HG03045 (cell line): ENCODE measurements around the gene SNX30.

Experiments
- ATAC-seq: cut with Tn5 transposase; IDR thresholded peaks from one replicate; pipeline ENCODE4 v1.9.1; 2021; ENCODE audit warnings: mild to moderate bottlenecking, moderate library complexity; ENCODE audit not compliant: unreplicated experiment

The SNX30 gene

DNA sequence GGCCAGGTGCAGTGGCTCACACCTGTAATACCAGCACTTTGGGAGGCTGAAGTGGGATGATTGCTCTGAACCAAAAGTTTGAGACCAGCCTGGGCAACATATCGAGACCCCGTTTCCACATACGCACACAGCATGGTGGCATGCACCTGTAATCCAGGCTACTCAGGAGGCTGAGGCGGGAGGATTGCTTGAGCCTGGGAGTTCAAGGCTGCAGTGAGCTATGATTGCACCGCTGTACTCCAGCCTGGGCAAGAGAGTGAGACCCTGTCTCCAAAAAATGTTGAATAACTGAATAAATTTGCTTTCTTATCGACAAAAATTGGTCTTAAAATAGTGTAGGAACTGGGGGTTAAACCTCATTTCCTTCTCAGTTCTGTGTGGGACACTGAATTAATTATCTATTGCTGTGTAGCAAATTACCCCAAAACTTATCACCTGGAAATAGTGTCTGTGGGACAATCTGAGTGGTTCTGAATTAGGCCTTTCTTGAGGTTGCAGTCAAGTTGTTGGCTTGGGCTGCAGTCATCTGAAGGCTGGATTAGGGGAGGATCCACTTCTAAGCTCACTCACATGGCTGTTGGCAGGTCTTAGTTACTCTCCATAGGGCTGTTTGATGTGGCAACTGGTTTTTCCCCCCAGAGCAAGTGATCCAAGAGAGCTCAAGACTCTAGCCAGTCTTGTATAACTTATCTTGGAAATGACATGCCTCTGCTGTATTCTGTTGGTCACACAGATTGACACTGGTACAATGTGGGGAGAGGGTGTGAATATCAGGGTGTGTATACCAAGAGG, 2.0 kb downstream of the SNX30 start:
- no peak for ATAC-seq

DNA sequence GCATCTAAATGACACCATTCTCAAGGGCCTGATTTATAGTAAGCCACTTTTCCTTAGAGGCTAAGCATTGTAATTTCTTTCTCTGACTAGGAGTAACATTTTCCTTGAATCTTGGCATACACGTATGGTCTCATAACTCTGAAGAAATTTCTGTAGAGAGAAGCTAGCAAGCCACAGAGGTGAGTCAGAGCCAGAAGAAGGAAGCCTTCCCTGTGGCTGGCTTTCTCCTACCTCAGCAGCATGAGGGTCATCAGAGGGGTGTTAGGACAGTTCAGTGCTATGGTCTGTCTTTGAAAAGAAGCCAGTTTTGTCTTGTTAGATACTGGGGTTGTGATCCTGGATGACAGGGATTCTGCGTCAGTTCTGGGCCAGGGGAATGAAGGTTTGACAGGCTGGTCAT, 3.2 kb downstream of the SNX30 start:
- ATAC-seq: no peak

DNA sequence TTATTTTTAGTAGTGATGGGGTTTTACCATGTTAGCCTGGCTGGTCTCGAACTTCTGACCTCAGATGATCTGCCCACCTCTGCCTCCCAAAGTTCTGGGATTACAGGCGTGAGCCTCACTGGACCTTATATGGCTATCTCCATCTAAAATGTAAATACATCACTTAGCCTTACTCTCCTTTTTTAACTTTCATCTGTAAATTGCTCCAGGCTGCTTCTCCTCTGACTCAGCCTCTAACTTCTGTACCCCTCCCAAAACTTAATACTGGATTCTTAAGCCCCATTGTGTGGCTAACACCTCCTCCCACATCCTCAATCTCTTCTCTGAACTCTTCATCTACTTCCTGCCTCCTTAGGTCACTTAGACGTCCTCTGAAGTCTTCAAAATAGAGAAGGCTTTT, 4.0 kb downstream of the SNX30 start:
- no peak for ATAC-seq

DNA sequence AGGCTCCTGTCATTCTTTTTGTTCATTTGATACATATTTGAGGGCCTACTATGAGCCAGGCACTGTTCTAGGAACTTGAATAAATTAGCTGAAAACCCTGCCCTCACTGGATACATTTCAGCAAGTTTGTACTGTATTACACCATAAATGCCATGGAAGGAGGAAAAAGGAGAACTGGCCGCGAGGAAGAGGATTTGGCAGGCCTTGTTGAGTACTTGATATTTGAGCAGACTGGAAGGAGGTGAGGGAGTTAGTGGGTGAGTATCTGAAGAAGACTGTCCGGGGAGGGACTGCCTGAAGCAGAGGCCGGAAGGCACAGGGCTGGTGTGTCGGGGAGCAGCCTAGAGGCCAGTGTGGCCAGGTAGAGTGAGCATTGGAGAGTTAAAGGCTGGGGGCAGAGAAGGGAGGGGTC, 4.5 kb downstream of the SNX30 start:
- ATAC-seq: no peak

DNA sequence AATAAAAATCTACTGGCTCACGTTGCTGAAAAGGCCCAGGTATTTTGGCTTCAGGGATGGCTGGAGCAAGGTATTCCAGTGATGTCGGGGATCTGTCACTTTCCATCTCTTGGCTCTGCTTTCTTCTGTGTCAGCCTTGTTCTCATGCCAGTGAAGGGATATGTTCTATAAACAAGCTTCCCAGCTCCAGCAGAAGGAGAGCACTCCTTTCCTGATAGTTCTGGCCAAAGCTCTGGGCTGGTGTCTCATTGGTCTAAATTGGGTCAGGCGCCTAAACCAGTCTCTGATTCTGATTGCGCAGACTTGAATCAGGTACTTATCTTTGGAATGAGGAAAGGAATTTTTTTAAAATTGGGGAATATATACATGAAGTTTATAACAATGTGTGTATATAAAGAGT, 5.1 kb downstream of the SNX30 start:
- no peak for ATAC-seq

DNA sequence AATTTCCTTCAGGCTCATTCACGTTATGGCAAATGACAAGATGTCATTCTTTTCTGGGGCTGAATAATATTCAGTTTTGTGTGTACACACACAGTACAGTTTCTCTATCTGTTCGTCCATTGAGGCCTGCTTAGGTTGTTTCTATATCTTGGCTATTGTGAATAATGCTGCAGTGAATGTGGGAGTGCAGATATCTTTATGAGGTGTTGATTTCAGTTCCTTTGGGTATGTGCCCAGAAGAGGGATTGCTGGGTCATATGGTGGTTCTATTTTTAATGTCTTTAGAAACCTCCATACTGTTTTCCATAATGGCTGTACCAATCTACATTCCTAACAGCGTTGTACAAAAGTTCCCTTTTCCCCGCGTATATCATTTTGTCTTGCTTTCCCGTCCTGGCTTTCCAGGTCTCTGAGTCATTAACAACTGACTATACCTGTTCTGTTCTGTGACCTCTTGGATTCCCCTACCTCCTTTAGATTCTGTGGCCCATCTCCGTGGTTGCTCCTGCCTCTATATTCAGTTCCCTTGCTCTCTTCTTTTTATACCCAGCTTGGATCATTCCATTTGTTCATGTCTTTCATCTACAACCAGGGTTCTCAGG, 6.8 kb downstream of the SNX30 start:
- no peak for ATAC-seq

DNA sequence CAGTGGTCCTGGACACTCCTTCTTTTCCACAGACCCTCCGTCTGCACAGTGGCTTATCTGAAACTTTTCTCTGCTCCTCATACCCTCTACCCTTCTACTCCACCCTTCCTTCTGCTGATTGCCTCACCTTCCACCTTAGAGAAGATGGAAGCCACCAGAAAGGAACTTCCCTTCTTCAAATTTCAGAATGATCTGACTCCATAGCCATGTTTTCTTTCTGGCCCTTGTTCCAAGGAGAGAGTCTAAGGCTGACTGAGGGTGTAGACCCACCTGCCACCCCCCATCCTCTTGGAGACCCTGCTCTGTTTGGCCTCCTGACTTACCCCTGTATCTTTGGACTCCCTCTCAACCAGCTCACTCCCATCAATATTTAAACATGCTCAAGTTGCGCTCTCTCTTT, 7.4 kb downstream of the SNX30 start:
- ATAC-seq: no peak

DNA sequence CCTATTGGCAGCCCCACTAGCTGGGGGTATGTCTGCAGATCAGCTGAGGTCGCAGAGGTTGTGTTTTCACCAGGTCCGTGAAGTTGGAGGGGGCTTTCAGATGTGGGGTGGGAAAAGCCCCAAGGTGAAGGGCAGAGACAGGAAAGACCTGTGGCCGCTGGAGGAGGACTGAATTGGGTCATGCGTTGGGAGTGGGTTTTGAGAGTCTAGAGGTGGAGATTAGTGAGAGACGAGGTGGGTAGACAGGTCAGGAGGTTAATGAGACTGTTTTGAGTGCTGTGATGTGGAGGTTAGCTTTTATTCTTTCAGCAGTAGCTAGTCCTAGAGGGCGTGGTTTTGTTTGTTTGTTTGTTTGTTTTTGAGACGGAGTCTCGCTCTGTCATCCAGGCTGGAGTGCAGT, 10.3 kb downstream of the SNX30 start:
- ATAC-seq: no peak

DNA sequence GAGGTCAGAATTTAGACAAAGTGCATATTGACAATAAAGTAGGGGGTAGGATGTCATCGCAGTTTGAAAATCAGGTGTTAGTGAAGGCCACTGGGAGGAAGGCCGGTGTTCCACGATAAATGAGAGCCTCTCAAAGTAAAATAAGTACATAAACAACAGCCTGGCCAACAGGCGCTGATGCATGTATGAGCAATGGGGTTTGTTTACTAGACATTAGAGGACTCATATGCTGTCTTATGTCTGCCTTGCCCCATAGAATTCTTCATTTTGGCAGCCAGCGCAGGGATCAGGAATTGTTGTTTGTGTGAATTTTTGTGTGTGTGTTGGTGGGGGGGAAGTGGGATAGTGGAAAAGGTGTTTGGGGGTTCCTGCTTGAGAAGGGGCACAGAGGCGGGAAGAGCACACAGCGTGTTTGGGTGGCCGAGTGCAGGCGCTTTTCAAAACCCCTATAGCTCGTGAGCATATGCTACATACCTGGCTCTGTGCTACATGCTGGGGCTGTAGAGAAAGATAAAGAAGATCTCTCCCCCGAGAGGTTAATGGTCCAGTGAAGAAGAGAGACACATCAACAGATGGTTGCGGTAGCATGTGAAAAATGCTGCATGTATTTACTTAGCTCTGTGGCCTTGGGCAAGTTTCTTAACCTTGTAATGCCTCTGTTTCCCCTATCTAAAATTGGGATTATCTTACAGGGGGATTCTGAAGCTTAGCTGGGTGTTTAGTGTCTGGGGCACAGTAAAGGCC, 11.5 kb downstream of the SNX30 start:
- no peak for ATAC-seq

DNA sequence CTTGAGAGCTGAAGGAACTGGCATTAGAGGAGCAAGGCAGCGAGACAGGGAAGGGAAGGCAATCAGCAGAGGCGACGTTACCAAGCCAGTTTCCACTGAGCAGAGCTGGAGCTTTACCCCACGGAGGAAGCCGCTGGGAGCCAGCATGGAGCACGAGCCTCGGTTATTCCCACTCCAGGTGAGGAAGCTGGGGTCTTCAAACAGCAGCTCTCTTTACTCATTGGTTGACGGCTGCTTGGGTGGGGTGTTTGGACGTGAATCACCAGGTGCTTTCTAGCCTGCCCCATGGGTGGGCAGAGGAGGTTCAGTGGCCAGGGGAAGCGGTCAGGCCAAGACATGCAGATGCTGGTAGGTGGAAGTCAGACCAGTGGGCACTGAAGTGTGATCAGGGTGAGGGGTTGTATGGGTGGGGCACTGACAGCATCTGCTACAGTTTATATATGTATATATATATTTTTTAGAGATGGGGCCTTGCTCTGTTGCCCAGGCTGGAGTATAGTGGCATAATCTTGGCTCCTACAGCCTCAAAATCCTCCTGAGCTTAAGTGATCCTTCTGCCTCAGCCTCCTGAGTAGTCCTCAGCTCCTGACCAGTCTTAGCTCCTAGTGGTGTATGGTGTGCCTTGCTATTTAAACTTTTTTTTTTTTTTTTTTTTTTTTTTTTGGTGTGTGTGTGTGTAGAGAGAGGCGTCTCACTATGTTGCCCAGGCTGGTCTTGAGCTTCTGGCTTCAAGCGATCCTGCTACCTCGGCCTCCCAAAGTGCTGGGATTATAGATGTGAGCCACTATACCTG, 12.4 kb downstream of the SNX30 start:
- no peak for ATAC-seq

DNA sequence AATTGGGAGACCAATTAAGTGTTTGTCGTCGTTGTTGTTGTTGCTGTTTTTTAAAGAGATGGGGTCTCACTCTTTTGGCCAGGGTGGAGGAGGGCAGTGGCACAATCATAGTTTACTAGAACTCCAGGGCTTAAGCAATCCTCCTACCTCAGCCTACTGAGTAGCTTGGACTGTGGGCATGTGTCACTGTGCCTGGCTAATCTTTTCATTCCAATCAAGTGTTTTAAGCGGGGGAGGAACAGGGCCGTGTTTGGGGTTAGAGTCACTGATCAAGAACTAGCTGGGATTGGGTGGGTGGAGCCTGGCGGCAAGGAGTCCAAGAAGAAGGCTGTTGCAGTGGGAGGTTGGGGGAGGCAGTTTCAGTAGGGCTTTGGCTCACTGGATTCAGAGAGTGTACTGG, 13.8 kb downstream of the SNX30 start:
- no peak for ATAC-seq

DNA sequence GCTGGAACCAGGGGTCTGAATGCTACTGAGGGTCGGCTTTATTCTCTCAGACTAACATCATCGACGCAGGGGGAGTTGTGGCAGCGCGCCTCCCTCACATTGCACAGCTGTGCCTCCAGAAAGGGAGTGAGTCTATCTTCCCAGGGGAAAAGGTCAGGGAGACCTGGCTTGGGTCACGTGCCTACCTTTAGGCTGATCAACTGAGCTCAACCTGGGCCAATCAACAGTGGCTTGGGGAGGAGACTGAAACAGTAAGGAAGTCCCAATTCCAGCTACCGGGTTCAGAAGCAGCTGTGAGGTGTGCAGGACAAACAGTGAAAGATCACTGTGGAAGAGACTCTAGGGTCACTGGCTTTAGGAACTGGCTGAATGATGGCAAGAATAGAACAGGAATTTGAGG, 14.3 kb downstream of the SNX30 start:
- ATAC-seq: no peak

DNA sequence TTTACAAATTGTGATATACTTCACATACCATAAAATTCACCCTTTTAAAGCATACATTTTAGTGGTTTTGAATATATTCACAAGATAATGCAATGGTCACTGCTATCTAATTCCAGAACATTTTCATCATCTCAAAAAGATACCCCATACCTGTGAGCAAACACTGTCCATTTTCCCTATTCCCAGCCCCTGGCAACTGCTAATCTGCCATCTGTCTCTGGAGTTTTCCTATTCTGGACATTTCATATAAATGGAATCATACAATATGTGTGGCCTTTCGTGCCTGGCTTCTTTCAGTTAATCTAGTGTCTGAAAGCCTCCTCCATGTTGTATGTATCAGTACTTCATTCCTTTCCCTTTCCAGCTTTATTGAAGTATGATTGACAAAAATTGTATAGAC, 14.7 kb downstream of the SNX30 start:
- no peak for ATAC-seq

DNA sequence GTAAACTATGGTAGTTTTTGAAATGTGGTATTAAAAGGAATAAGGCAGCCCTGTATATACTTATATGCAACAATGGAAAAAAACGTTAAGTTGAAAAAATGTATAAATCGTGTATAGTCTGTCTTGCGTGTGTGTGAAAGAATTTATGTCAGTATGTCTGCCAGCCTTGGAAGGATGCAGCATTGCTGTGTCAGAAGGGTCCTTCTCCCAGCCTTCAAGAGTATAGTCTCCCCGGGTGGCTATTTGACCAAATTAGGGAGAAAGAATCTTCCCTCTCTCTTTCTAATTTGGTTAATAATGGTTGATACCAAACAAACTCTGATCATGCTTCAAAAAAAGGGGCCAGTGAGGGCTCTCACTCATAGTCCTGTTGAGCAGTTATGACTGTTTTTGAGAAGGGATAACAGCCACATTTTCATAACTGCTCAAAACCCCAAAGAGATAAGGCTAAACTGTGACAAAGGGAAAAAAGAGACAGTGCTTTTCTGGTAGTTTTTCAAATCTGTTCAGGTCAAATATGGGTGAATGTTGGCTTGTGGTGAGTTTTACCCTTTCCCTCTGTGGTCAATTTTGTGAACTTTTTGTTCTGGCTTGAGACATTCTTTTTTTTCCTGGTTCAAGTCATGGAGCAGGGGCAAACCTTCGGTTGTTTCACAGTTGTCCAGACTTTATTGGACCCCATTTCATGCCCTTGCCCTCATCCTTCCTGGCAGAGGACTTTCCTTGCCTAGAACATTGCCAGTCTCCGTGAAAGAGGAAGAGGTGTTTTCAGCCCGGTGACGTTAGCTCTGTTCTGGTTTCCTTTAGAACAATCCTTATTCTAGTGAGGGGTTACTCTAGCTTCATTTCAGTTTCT, 21.0 kb downstream of the SNX30 start:
- ATAC-seq: peak; percentile 44

DNA sequence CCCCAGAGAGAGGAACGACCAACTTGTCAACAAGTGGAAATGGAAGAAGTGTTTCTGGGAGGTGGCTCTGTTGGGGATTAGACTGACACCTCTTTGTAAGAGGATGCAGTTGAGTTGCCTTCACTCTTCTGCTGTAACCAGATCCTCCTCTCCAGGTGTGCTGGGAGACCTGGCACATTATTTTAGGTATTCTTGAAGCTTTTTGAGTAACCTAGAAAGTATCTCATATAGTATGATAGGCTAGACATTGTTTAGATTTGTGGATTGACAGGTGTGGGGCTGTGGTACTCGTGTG, 21.6 kb downstream of the SNX30 start:
- no peak for ATAC-seq

DNA sequence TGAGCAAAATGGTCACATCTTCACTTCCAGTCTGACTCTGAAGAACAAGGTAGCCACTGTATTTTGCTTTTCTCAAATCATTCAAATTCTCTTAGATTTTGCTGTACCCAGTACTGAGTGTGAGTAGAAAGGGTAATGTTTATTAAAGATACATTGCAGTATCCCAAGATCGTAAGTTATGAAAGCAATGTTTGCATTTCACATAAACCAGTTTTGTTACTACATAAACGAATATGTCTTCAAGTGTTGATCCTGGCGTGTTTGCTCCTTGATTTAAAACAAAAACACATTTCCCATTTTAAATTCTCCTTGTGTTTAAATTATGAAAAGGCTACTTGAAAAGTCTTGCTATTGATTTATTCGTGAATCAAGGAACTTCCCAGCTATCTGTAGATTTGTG, 22.0 kb downstream of the SNX30 start:
- no peak for ATAC-seq

DNA sequence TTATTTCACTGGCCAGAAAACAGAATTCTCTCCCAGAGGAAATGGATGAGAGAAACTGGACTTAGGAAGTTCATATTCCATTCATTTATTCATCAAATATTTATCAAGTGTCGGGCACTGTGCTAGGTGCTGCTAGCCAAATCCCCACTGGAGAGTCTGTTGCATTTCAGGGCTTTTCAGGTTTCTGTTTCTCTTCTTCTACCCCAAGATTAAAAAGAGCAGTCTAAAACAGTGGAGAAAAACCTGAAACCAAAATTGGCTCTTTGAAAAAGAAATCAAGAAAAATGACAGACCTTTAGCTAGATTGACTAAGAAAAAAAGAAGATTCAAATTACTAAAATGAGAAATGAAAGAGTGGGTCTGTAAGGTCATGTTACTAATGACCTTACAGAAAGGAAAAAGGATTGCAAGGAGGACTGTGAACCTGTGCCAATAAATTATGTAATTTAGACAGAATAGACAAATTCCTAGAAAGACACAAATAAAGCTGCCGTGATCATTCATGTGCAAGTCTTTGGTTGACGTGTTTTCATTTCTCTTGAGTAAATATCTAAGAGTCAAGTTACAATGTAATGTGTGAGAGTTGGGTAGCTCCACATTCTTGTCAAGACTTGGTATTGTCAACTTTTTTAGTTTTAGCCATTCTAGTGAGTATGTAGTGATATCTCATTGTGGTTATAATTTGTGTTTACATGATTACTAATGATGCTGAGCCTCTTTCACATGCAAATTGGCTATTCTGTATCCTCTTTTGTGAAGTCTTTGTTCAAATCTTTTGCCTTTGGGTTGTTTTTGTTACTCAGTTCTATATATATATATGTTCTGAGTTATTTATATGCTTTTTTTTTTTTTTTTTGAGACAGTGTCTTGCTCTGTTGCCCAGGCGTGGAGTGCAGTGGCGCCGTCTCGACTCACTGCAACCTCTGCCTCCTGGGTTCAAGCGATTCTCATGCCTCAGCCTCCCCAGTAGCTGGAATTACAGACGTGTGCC, 23.7 kb downstream of the SNX30 start:
- ATAC-seq: no peak

DNA sequence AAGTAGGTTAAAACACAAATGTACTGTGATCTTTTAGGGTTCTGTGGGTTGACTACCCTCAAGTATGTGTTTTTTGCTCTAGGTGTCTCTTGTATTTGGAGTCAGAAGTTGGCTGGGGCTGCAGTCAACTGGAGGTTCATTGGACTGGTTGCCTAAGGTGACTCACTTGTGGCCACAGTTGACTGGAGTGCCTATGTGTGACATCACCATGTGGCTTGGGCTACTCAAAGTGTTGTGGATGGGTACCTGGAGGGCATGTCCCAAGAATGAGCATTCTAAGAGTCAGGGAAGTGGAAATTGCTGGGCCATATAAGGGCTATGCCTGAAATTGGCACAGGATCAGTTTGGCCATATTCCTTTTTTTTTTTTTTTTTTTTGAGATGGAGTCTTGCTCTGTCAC, 27.4 kb downstream of the SNX30 start:
- ATAC-seq: no peak

DNA sequence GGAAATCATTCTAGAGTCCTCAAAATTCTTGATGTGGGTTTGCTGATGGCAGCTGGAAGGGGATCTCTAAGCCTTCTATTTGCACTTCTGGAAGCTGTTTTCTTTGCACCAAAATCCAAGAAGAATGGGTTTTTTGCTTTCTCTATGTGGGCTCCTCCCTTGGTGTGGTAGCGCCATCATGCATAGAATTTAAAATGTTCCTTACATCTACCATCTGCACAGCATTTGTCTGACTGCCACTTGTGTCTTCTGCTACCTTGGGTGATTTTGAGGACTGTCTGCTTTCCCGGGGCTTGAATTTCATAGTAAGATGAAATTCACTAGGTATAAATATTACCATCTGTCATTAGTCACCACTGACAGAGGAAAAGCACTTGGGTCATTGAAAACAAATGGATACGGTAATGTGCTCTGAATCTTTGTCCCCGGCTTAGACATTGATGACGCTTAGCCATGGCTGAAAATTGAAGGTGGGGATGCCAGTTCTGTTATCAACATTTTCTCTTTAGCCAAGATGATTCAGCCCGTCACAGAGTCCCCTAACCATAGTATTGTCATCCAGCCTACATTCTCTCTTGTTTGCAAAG, 30.0 kb downstream of the SNX30 start:
- ATAC-seq: no peak
